HEK293T (cell line): ENCODE results near the gene TRPM3.

Source experiments
- BHLHE40 ChIP-seq: fragments of 450-650 bp; IDR thresholded peaks from 2 replicates; pipeline ENCODE4 v1.6.1; 2016; ENCODE audit warnings: mild to moderate bottlenecking, moderate library complexity, borderline replicate concordance
- FOXA1 ChIP-seq: fragments of 450-650 bp; IDR thresholded peaks from 2 replicates; pipeline ENCODE4 v1.6.1; 2016; ENCODE audit warnings: mild to moderate bottlenecking
- FOXM1 ChIP-seq: fragments of 450-650 bp; IDR thresholded peaks from 2 replicates; pipeline ENCODE4 v1.6.1; 2017; ENCODE audit warnings: mild to moderate bottlenecking, borderline replicate concordance
- LEF1 ChIP-seq: fragments of 450-650 bp; IDR thresholded peaks from 2 replicates; pipeline ENCODE4 v1.6.1; 2017; ENCODE audit warnings: mild to moderate bottlenecking, borderline replicate concordance
- SP1 ChIP-seq: fragments of 450-650 bp; IDR thresholded peaks from 2 replicates; pipeline ENCODE4 v1.6.1; 2017
- SUZ12 ChIP-seq: fragments of 450-650 bp; IDR thresholded peaks from 2 replicates; pipeline ENCODE4 v1.6.1; 2016; ENCODE audit warnings: mild to moderate bottlenecking

DNA sequence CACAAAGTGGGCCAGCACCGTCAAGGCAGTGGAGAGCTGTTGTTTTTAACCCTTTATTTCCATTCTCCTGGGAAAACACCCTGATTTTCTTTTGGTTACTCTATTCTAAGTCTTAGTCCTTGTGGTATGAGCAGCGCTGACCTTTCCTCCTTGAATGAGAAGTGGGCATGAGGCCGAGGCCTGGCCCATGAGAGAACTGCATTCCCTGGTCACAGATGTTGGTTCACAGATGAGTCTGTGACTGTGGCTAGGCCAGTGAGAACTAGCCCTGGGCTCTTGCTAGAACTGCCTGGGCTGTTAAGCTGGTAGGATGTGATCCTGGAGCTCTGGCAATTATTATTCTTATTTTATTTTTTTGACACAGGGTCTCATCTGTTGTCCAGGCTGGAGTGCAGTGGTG is 635.3 kb downstream of the TRPM3 start:
- TF ChIP-seq SP1 (no peak), BHLHE40 (no peak), SUZ12 (no peak), FOXA1 (no peak), FOXM1 (no peak), LEF1 (no peak)
